Measurements from ENCODE around the gene SLC25A51.

DNA sequence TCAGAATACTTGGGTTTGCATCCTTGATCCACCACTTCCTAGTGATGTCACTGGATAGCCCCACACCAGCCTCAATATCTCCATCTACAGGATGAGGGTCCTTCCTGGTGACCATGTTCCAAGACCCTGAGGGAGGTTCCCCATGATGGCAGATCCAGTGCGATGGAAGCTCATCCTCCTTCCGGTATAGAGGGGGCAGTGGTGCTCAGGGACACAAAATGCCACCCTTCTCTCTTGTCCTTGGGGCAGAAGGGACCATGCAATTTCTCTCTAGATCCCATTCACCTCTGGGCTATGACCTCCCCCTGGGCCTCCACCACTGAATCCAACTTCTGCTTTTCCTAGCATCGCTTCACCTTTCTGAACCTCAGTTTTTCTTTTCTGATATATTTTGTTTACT, 5.4 kb upstream of the SLC25A51 start:
- TF ChIP-seq, protein P1, sequence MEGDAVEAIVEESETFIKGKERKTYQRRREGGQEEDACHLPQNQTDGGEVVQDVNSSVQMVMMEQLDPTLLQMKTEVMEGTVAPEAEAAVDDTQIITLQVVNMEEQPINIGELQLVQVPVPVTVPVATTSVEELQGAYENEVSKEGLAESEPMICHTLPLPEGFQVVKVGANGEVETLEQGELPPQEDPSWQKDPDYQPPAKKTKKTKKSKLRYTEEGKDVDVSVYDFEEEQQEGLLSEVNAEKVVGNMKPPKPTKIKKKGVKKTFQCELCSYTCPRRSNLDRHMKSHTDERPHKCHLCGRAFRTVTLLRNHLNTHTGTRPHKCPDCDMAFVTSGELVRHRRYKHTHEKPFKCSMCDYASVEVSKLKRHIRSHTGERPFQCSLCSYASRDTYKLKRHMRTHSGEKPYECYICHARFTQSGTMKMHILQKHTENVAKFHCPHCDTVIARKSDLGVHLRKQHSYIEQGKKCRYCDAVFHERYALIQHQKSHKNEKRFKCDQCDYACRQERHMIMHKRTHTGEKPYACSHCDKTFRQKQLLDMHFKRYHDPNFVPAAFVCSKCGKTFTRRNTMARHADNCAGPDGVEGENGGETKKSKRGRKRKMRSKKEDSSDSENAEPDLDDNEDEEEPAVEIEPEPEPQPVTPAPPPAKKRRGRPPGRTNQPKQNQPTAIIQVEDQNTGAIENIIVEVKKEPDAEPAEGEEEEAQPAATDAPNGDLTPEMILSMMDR (IDR thresholded peaks at IDR 0.05; ENCODE audit: insufficient read depth, low read depth, low read length): no peak
- TF ChIP-seq EZH2 (IDR thresholded peaks at IDR 0.05; ENCODE audit: insufficient read depth, low read length): no peak

All from astrocyte (in vitro differentiated cells and primary cell).